NCI-H1436 treated with DMSO at 0.1 percent for 48 hours (cell line): ENCODE results near the gene IBA57.

Source experiments
- DNase-seq: peaks from one replicate; lab custom pipeline; 2025; lab: John Stamatoyannopoulos, UW

Gene IBA57

GRCh38 chr1:228165372-228166169 lies at the start of gene IBA57:
TSS of gene IBA57 (plus strand) at chr1:228165804. CDS start at chr1:228165817, 13 bp downstream.
- peak; percentile 96 for DNase-seq

- no peak for DNase-seq
Measured at GRCh38 chr1:228117335-228117734, 48.3 kb upstream of the IBA57 start.

- DNase-seq = no peak
Measured at GRCh38 chr1:228118040-228118439, 47.6 kb upstream of the IBA57 start.

GRCh38 chr1:228120351-228120750 lies 45.3 kb upstream of the IBA57 start:
- DNase-seq = no peak

- no peak for DNase-seq
Measured at GRCh38 chr1:228120857-228121489, 44.6 kb upstream of the IBA57 start.

- no peak for DNase-seq
Measured at GRCh38 chr1:228122921-228123441, 42.6 kb upstream of the IBA57 start.

GRCh38 chr1:228123505-228123904 lies 42.1 kb upstream of the IBA57 start:
- no peak for DNase-seq

- DNase-seq = no peak
Measured at GRCh38 chr1:228125185-228125584, 40.4 kb upstream of the IBA57 start.

- DNase-seq = no peak
Measured at GRCh38 chr1:228131766-228132165, 33.8 kb upstream of the IBA57 start.

GRCh38 chr1:228134591-228134990 lies 31.0 kb upstream of the IBA57 start:
- no peak for DNase-seq

GRCh38 chr1:228136901-228137300 lies 28.7 kb upstream of the IBA57 start:
- no peak for DNase-seq

- DNase-seq = no peak
Measured at GRCh38 chr1:228139406-228139930, 26.1 kb upstream of the IBA57 start.

- DNase-seq = peak; percentile 99
Measured at GRCh38 chr1:228139931-228140723, 25.5 kb upstream of the IBA57 start, which contains the start of gene GUK1. TSS of gene GUK1 (plus strand) at chr1:228140279. CDS start at chr1:228140303, 24 bp downstream.

GRCh38 chr1:228140724-228141225 lies 24.8 kb upstream of the IBA57 start:
- DNase-seq = no peak

GRCh38 chr1:228141226-228142044 lies 24.2 kb upstream of the IBA57 start:
- no peak for DNase-seq

- DNase-seq = no peak
Measured at GRCh38 chr1:228142155-228142691, 23.4 kb upstream of the IBA57 start.

GRCh38 chr1:228142701-228143136 lies 22.9 kb upstream of the IBA57 start:
- no peak for DNase-seq

- DNase-seq = no peak
Measured at GRCh38 chr1:228143480-228144192, 22.0 kb upstream of the IBA57 start.

GRCh38 chr1:228144193-228144992 lies 21.2 kb upstream of the IBA57 start:
- no peak for DNase-seq
